Endothelial cell of umbilical vein (primary cell): Measurements from ENCODE around the gene RAB11FIP3.

Experiments
- CTCF ChIP-seq, 2 donors: IDR thresholded peaks; 1 replicate in 1 of 2; 2 replicates in 1 of 2; pipeline ENCODE4 v1.5.1; 2011; ENCODE audit warnings: low read length in 2 of 2, mild to moderate bottlenecking in 2 of 2, moderate library complexity in 2 of 2, control low read depth in 1 of 2, inconsistent platforms in 1 of 2, low read depth in 1 of 2; ENCODE audit not compliant: insufficient read depth in 1 of 2; ENCODE audit errors: extremely low read depth in 1 of 2
- EZH2 ChIP-seq: IDR thresholded peaks from 2 replicates; pipeline ENCODE4 v1.6.1; 2012; ENCODE audit warnings: borderline replicate concordance, low read depth, mild to moderate bottlenecking, moderate library complexity, low read length, inconsistent platforms; ENCODE audit not compliant: severe bottlenecking
- MAX ChIP-seq: IDR thresholded peaks from 2 replicates; pipeline ENCODE4 v1.6.1; 2011; ENCODE audit not compliant: insufficient read depth, insufficient read length
- POLR2A ChIP-seq: IDR thresholded peaks from 2 replicates; pipeline ENCODE4 v1.6.1; 2012; ENCODE audit warnings: low read depth, mild to moderate bottlenecking, control low read depth, low read length

- TF ChIP-seq CTCF (IDR thresholded peaks at IDR 0.05; ENCODE audit: extremely low read depth in 1 of 2, insufficient read depth in 1 of 2, low read depth in 1 of 2, low read length in 2 of 2), result no peak
- no peak for TF ChIP-seq MAX
- no peak for TF ChIP-seq POLR2A
- TF ChIP-seq EZH2, result no peak
These were observed 43.4 kb upstream of the RAB11FIP3 start, which contains the start of gene PGAP6 for GRCh38 chr16:381789-382717.
